Measurements from ENCODE around the gene SUGT1.
"Not testable (repeated sequence)": the region's sequence is repeated elsewhere in the genome, so short reads cannot be mapped to it uniquely, and the experiment has no call there.

SUGT1 gene

DNA sequence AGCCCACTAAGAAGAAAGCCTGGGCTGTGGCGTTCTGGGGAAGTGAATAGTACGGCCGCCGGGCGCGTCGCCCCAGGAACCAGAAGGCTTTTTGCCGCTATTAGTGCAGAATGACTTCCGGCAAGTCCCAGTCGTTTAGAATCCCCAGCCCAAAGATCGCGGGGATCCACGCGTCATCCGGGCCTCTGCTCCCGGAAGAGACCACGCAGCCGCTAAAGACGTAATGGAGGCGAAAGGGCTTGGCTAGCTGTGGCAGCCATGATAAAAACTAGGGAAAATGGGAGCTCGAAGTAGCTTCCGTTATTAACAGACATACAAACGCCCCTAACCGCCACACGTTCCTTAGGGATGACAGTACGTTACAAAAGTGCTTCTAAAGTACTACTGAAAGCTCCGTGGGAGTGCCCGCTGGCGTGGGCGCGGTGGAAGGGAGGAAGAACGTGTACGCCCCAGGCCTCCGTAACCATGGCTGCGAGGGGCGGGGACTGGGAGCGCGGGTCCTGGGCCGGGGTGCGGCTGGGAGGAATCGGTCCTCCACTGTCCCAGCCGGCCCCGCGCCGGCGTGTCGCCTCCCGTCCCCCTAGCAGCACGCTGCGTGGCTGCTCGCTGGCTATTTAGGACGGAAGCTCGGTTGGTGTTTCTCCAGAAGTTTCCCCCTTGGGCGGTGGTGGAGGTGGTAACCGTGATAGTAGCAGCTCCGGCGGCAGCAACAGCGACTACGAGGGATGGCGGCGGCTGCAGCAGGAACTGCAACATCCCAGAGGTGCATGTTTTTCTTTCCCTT is at the start of gene SUGT1:
SUGT1 (plus strand) TSS at position 641 of the 784 bp plus-strand sequence; CDS start at position 726, 85 bp downstream.
- FAIRE-seq (peak; percentile 68), DNase-seq (ENCODE audit: insufficient read length, low spot score) (peak; percentile 74)

DNA sequence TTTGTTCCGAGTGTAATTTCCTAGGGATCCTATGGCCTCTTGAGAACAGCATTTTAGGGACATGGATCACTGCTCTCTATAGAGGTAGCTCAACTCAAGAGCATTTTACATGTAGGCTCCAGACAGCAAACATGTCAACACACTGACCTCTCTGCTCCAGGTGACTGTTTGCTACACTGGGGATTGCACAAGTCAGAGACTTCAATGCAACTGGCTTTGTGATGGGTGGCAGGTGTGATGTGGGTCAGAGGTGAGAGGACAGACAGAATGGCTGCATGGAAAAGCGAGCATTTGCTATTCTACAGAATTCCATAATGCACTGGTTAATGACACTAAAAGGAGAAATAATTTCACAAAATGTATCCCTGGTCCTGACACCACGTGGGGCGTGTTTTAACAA is 49.3 kb upstream of the SUGT1 start:
- not testable (repeated sequence) for FAIRE-seq

DNA sequence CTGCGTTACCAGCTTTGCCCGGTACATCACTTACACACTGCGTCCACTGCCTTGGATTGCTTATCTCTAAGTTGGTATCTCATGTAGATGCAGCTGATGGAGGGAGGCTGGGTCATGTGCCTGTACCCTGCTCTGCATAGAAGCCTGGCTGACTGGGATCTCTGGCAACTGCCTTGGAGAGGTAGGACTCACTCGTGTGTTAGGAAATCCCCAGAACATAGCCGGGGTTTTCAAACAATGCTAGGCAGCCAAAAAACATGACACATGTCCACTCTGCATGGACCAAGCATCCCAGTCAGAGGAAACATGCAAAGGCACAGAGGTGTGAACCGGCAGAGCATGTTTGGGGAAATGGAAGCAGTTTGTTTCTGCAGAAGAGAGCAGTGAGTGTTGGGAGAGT is 46.5 kb upstream of the SUGT1 start:
- DNase-seq (ENCODE audit: insufficient read length, low spot score); FAIRE-seq: not testable (repeated sequence)

More for the DNA sequence above, 49.3 kb upstream of the SUGT1 start:
- not testable (repeated sequence) for DNase-seq (ENCODE audit: insufficient read length, low spot score)

DNA sequence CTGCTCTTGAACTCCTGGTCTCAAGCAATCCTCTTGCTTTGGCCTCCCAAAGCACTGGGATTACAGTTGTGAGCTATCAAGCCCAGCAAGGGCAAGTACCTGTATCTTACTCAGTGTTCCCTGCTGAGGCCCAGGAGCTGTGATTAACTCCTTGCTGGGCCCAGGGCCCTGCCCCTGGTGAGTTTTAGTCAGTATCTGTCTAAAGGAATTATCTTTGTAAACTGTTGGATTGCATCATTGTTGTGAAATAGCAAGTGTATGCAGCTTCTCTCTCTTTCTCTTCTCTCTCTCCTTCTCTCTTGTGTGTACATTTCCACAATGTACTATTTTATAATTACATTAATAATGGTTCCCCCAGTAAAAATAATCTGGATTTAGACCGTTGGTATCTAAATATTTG is 45.8 kb upstream of the SUGT1 start:
- not testable (repeated sequence) for FAIRE-seq; DNase-seq (ENCODE audit: insufficient read length, low spot score)

DNA sequence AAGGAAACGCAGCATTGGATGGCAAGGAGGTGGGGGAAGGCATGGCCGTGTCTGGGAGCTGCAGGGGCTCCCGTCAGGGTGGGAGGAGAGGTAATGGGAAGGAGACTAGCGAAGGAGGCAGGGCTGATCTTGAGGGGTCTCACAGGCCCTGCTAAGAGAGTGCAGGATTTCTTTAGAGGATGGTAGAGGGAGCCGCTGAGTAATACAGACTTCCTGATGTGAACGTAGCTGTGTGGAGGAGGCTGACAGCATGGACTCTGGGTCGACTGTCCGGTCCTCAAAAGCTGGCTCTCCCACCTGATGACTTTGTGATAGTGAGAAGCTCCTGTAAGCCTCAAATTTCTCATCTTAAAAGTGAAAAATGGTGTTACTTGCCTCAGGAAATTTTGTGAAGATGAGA is 44.5 kb upstream of the SUGT1 start:
- DNase-seq (ENCODE audit: insufficient read length, low spot score); FAIRE-seq: not testable (repeated sequence)

DNA sequence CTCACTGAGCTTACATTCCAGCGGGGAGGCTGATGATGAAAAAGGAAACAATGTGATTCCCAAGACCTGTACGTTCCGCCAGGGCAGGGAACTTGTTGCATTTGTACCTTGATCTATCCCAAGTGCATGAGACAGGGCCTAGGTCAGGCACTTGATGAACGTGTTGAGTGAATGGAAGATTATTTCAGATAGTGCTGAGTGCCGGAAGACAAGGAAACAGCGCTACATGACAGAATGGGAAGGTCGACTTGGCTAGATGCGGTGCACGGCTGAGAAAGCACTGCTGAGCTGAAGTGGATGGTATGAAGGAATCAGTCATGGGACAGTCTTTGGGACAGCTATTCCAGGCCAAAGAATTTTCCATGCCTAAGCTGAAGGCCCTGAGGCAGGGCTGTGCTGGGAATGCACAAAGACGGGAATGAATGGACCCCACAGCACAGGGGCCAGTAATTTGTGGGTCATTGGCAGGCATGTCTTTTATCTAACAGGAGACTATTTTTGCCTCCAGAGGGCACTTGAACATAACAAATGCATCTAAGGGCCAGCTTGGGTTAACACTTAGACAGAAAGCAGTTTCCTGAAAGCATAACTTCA is 43.5 kb upstream of the SUGT1 start:
- DNase-seq (ENCODE audit: insufficient read length, low spot score); FAIRE-seq: not testable (repeated sequence)

DNA sequence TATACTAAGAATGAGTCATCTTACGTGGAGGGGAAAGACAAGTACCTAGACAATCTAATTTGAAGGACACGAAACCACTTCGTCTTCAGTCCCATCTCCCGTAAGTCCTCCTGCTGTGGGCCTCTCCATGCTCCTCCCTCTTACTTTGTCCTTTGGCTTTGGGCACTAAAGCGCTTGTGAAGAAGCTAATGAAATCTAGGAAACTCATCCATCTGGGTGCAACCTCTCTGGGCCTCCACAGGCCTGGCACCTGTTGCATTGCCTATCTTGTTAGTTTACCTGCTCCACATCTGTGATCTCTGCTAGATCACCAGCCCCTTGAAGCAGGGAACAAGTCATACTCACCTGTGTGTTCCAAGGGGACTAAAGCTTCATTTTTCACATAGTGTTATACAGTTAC is 42.5 kb upstream of the SUGT1 start:
- not testable (repeated sequence) for FAIRE-seq; DNase-seq (ENCODE audit: insufficient read length, low spot score)

DNA sequence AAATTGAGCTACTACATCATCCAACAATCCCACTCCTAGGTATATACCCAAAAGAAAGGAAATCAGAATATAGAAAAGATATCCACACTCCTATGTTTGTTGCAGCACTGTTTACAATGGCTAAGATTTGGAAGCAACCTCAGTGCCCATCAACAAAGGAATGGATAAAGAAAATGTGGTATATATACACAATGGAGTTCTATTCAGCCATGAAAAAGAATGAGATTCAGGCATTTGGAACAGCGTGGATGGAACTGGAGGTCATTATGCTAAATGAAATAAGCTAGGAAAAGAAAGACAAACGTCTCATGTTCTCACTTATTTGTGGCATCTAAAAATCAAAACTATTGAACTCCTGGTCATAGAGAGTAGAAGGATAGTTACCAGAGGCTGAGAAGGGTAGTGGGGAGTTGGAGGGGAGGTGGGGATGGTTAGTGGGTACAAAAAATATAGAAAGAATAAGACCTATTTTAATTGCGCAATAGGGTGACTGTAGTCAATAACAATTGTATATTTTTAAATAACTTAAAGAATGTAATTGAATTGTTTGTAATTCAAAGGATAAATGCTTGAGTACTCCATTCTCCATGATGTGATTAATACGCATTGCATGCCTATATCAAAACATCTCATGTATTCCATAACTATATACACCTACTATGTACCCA is 37.4 kb upstream of the SUGT1 start:
- no peak for FAIRE-seq
- no peak for DNase-seq (ENCODE audit: insufficient read length, low spot score)

DNA sequence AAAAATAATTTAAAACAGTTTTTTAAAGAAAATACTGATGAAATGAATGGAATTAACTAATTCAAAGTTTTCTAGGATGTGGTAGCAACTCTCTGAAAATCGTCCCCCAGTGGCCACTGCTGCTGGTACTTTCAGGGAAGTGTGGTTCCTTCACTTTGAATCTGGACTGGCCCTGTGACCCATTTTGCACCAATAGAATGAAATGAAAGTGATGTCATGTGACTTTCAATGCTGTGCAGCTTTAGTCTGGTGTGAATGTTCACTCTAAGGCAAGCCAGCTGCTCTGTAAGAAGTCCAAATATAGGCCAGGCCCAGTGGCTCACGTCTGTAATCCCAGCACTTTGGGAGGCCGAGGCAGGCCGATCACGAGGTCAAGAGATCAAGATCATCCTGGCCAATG is 36.8 kb upstream of the SUGT1 start:
- FAIRE-seq (no peak), DNase-seq (ENCODE audit: insufficient read length, low spot score) (no peak)

DNA sequence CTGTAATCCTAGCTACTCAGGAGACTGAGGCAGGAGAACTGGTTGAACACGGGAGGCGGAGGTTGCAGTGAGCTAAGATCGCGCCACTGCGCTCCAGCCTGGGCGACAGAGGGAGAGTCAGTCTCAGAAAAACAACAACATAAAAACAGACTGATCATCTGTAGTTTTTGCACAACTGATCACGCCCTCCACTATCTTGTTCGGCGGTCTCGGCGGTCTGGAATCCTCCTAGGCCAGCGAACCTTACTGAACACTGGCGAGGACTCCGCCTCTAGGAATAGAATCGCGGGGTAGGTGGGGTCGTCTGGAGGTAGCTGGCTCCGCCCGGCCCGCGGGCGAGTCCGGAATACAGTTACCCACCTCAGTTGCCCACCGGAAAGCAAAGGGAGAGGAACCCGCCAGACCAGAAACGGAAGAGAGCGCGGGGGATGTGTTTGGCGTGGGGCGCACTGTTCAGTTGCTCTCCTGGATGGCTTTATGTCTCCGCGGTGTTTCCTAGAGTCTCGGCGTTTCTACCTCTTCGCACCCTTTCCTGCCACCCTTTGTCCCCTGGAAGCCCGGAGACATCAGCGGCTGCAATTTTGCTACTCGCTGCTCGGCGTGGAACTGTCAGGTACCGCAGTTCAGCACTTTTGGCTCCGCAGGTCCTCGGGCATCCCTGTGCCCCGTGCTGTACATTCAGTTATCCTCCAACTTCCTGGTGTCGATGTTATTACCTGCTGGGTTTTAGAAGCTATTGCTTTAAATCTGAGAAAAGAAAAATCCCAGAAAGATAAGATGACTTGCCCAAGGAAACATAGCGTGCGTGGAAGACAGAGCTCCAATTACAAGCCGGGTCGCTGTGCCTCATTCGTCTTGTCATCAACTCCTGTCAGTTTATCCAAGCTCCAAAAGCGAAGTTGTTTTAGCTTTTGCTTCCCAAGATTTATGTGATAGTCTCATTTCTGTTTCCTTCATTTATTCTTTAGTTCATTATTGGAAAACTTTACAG is 35.3 kb upstream of the SUGT1 start:
- peak; percentile 75 for DNase-seq (ENCODE audit: insufficient read length, low spot score)

DNA sequence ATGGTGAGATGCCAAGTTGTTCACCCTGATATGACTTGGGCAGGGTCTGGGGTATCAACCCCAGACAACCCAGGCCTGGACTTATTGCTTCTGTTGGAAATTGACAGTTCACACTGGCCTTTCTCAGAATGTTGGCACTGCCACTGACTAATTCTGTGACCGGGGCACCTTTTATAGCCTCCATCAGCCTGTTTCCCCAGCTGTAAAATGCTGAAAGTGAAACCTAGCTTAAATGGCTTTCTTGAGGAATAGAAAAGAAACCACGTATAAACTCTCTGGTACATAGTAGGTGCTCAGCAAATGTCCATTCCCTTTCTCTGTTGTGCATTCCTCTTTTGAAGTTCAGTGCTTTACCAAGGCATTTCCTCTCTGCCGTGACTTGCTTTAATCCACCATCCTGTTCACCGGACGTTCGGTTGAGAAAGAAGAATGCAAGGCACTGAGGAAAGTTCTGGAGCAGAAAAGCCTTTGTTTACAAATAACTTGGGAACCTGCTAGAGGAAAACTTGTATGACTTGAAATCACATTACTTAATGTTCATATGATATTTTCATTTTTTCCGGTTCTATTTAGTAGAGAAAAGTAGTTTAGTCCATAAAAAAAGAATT is 21.4 kb upstream of the SUGT1 start:
- FAIRE-seq; DNase-seq (ENCODE audit: insufficient read length, low spot score): not testable (repeated sequence)

More for the DNA sequence above, 35.3 kb upstream of the SUGT1 start:
- no peak for FAIRE-seq

DNA sequence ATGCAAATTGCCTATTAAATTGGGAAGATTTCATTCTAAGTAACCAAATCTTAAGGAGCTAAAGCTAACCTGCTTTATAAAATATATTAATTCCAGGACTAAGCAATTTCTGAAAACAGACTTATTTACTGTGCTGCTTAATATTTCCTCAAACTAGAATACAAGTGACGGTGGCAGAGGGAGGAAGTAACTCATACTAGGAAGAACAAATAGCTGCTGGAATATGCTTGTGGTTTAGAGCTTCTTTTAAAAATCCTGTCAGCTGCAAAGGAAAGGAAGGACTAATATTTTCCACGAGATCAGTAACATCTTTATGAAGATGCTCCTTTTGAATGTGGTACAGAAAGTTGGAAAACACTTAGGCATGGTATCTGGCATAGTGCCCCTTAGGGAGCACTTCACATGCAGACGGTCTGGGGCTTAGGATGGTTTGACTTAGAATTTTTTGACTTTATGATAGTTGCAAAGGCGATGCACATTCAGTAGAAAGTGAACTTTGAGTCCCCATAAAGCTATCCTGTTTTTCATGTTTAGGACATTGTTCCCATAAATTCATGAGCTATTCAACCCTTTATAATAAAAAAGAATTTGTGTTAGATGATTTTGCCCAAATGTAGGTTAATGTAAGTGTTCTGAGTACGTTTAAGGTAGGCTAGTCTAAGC is 13.8 kb upstream of the SUGT1 start:
- no peak for FAIRE-seq

DNA sequence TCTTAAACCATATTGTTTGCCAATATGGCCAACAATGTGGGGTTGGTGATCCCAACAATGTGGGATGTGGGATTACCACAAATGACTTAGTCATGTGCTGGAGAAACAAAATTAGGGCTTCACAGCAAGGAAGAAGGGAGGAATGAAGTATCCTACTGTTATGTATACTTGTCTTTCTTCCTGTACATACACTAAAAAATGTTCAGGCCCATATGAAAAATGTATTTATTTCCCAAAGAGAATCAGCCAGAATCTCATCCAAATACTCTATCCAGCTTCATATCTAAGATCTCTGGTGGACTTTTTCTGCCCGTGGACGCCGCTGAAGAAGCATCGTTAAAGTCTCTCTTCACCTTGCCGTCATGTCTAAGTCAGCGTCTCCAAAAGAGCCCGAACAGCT is 10.5 kb upstream of the SUGT1 start, which contains the start of gene HNRNPA1L2:
HNRNPA1L2 (plus strand) TSS at position 301 of the 400 bp plus-strand sequence; CDS start at position 363, 62 bp downstream.
- DNase-seq (ENCODE audit: insufficient read length, low spot score) (no peak), FAIRE-seq (no peak)

More for the DNA sequence above, 13.8 kb upstream of the SUGT1 start:
- no peak for DNase-seq (ENCODE audit: insufficient read length, low spot score)

DNA sequence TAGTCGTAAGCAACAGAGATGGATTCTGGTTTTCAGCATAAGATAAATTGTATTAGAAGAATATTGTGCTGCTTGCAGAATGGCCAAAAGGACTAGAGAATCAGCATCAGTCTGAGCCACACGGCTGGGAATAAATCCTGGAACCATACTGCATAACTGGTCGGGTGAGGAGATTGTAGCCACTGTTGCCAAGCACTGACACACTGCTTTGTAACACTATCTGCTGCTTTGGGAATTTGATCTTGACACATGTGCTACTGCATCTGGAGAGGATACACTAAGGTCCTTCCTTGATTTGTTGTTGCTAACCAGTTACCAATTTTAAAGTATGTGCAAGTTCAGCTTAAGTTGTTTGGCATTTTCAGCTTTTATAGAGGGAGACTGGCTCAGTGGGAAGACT is 8.5 kb upstream of the SUGT1 start:
- no peak for FAIRE-seq
- DNase-seq (ENCODE audit: insufficient read length, low spot score) = no peak

DNA sequence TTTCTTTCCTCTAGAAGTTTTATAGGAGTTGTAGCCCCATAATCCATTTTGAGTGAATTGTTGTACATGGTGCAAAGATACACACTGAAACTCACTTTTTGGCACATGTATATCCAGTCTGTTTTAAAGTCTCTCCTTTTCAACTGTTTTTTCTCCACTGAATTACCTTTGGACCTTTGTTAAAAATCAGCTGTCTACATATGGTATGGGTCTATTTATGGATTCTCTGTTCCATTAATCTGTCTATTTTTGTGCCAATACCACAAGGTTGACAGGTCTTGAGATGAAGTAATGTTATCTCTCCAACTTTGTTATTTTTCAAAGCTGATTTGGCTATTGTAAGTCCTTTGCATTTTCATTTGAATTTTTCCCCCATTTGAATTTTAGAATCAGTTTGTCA is 5.7 kb upstream of the SUGT1 start:
- no peak for FAIRE-seq

DNA sequence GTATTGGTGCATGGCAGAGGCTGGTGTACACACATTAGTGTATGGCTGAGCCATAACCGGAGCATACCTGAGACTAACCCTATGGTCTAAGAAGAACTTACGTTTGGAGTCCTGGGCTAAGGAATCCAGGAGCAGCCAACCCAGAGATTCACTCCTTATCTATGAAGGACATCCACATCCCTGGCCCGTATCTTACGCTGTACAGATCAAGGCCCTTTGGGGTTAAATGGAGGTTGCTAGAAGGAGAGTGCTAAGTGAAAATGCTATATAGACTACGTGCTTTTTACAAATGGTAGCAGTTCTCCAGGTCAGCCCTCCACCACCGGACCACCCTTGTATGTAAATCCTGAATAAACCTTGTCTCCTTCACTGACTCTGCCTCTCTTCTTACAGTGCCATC is 1.9 kb upstream of the SUGT1 start:
- no peak for FAIRE-seq

More for the DNA sequence above, 5.7 kb upstream of the SUGT1 start:
- no peak for DNase-seq (ENCODE audit: insufficient read length, low spot score)

DNA sequence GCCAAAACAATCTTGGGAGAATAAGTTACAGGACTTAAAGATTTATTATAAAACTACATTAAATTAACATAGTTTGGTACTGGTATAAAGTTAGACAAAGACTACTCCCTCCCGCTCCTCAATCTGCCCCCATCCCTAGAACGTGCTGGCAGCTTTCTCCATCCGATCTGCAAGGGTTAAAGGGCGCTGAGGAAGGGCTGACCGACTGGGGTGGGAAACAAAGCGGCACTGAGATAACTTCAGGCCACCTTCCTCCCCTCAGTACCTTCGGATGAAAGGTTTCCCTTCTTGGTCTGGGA is 790 bp upstream of the SUGT1 start:
- peak; percentile 32 for DNase-seq (ENCODE audit: insufficient read length, low spot score)
- no peak for FAIRE-seq

More for the DNA sequence above, 1.9 kb upstream of the SUGT1 start:
- DNase-seq (ENCODE audit: insufficient read length, low spot score) = no peak

DNA sequence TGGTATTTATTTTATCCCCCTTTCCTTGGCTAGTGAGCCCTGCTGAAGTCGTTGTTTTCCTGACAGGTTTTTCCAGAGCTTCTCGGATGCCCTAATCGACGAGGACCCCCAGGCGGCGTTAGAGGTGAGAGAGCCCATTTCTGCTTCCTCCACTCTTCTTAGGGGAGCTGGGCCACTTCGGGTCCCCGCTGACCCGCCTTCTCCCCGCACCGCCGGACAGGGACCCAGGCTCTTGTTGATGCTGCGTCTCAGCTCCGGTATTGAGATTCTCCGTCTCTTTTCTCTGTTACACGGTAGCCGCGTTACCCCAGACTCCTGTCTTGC is 306 bp downstream of the SUGT1 start:
- FAIRE-seq = no peak
- DNase-seq (ENCODE audit: insufficient read length, low spot score) = no peak

DNA sequence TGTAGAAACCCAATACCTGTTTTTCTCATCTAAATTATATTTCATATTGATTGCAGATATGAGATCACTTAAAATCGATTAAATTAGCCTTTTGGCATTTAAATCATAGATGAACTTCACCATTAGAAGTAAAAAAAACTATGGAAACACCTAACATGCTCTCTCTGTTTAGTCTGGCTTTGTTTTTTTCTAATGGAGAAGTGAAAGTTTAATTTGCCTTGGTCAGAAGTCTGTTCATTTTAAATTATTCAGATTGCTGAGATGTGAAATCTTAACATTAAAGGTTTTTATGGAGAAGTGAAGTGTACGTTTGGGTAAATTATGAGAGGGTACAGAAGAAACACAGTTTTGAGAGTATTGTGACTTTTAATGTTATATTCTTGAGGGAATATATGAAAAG is 6.7 kb downstream of the SUGT1 start:
- DNase-seq (ENCODE audit: insufficient read length, low spot score) (no peak), FAIRE-seq (no peak)

Data from HTR-8/SVneo (cell line).